Measurements from ENCODE around the gene LGALS13.

Gene LGALS13

DNA sequence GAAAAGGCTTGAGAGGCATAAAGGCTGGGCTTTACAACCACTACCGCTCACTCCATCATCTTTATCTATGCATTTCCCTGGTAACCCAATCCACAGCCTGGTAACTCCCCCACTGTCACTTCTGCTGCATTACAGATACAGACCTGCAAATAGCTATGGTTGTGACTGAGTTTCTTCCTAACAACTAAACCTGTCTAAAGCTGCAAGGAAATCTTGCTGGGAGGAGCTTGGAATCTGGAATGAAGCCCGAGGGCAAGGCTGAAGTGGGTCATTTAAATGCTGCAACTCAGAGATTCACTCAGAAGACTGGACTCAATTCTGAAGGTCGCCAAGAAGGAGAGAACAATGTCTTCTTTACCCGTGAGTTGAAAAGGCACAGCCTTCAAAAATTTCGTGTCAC lies at the start of gene LGALS13:
TSS of gene LGALS13 (plus strand) at position 301 of the 400 bp plus-strand sequence. CDS start at position 346, 45 bp downstream.
- DNase-seq, result no peak
- intact Hi-C loops (cut with DNase I), result no loop called here

DNA sequence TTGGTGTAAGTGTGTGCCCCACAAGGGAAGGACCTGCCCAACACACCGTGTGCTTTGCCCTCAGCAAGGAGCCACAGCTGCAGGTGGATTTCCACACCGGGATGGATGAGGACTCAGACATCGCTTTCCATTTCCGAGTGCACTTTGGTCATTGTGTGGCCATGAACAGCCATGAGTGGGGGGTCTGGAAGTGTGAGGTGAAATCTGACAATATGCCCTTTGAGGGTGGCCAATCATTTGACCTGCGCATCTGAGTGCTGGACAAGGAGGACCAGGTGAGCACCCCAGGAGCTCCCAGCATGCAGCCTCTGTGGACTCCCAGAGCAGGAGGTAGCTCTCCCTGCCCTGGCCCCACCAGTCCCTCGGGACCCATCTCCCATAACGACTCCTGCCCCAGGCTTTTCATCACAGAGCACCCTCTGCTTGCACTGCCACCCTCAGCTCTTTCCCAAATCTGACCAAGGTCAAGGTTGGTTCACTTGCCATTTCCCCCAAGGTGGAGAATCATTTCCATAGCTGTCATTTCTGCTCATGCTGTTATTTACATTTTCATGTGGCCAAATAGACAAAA lies 49.2 kb upstream of the LGALS13 start:
- intact Hi-C loops (cut with DNase I), result loop anchor here (5.0 kb wide), 1 partner anchor 119 kb away; no protein-coding TSS in a partner anchor

DNA sequence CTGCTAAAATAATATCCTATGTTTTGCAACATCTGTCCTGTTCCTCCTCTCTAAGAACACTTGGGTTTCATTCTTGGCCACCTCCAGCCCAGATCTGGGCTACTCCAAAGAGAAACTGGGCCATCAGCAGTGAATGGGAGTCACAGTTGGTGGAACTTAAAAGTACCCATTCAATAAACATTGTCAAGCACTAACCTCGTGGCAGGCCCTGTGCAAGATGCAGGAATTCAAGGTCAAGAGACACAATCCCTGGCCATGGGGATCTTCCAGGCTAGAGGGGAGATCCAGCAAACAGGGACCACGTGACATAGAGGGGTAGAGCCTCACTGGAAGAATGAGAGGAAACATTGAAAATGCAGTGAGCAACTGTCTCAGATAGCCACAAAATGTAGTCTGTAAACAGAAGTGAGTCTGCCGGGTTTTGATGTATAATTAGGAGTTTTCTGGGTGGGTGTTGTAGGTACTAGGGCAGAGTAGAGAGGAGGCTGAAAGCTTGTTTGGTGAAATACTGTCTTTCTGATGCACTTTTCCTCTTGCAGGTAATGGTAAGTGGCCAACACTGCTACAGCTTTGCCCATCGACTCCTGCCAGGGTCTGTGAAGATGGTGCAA lies 47.5 kb upstream of the LGALS13 start:
- DNase-seq, result no peak
- intact Hi-C loops (cut with DNase I), result loop anchor here (5.0 kb wide), 1 partner anchor 117 kb away; no protein-coding TSS in a partner anchor

More for the DNA sequence above, 49.2 kb upstream of the LGALS13 start:
- no peak for DNase-seq

DNA sequence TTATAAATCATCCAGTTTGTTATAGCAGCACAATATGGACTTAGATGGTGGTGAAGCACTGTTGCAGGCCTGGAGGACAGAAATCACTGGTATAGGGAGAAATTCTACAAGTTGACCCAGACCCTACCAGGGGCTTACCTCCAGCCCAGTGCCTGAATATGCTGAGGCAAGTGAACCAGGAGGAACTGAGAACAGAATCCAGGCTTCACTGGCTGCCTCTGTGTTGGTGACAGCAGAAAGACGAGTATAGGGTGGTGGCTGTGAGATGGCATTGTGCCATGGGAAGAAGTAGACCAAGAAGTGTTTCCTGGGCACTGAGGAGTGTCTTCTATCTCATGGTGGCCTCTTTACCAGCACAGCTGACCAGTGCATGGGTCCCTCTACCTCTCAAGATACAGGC lies 46.4 kb upstream of the LGALS13 start:
- intact Hi-C loops (cut with DNase I), result no loop called here
- DNase-seq, result peak in 3 of 42 donors; percentile 14 to 29 (median 17)

- no peak for DNase-seq
These were observed 44.3 kb upstream of the LGALS13 start for GRCh38 chr19:39557811-39558623.

DNA sequence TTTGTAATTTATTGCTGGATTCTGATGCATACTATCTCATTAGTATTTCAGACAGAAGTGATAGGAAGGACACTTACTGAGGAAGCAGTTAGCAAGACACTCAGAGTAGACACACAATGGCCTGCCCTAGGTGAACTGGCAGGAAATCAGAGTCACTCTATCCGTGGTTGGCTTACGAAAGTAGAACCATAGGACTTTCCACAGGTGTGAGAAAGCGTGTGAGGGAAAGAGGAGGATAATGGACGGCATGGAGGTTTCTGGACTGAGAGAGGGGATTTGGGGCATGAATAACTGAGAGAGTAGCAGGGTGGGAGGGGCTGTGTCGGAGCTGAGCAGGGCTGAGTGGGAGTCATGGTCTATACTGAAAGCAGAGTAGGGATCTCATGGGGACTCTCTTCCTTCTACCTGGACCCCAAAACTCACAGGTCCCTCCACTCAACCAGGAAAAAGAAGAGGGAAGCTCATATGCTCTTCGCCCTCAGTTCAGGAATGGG lies 43.7 kb upstream of the LGALS13 start:
- intact Hi-C loops (cut with DNase I), result no loop called here
- DNase-seq, result no peak

More at GRCh38 chr19:39557811-39558623, 44.3 kb upstream of the LGALS13 start:
- intact Hi-C loops (cut with DNase I), result no loop called here

- intact Hi-C loops (cut with DNase I), result no loop called here
- DNase-seq, result no peak
These were observed 38.9 kb upstream of the LGALS13 start for GRCh38 chr19:39563408-39563807.

- intact Hi-C loops (cut with DNase I), result no loop called here
- no peak for DNase-seq
These were observed 36.3 kb upstream of the LGALS13 start for GRCh38 chr19:39566064-39566463.

DNA sequence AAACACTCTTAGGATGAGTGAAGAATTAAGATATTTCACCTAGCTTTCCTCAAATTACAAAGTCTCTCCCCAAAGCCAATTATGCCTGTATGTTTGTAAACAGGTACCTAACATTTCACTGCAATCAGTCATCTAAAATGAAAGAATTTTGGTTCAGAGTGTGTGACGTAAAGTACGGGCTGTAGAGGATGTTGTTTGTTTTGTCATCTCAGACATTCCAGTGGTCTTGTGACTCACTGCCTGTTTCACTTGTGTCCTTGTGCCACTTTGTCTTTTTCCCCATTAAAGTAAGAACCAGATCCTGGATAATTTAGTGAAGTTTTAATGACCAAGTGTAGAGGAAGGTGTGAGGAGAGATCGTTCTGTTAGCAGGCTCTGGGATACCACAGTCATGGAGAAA lies 33.7 kb upstream of the LGALS13 start:
- intact Hi-C loops (cut with DNase I), result no loop called here
- no peak for DNase-seq

DNA sequence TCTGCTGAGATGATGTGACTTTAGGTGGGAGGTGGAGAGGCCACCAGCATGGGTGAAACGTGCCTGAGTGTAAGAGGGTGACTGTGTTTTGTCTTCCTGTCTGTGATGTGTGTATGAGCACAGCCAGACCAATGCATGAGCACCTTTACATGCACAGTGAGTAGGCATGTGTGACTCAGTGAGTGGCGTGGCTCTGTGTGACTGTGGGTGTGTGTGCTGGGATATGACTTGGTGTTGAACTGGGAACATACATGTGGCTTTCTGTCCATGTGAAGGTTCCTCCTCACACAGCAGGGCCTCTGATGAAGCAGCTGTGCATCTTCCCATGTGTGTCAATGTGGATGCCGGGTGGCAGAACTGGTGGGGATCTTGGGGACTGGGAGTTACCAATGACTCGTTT lies 19.9 kb upstream of the LGALS13 start:
- no peak for DNase-seq
- intact Hi-C loops (cut with DNase I), result no loop called here

DNA sequence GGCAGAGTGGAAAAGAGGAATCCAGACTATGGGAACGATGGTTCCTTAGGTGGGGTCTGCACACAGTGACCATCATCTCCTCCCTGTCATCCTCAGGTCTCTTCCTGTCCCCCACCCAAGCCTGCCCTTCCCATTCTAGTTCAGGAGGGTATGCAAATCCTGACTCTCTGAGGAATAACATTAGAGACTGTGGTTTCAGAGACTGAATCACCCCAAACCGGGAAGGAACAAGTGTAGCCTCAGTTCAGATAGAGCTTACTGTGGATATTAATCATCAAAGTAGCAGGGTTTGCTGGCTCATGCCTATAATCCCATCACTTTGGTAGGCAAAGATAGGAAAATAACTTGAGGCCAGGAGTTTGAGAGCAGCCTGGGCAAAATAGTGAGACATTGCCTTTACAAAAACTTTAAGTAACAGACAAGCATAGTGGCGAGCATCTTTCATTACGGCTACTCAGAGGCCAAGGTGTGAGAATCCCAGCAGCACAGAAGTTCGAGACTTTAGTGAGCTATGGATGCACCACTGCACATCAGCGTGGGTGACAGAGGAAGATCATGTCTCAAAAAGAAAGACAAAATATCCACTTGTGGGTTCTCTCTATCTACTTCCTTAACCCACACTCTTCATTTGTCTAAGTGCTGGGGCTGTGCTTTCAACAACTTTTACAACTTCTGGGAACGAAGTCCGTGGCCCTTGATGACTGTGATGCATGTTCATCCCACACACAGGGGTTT lies 19.3 kb upstream of the LGALS13 start:
- no peak for DNase-seq
- intact Hi-C loops (cut with DNase I), result no loop called here

- intact Hi-C loops (cut with DNase I), result no loop called here
- no peak for DNase-seq
These were observed 14.8 kb upstream of the LGALS13 start for GRCh38 chr19:39587496-39587895.

DNA sequence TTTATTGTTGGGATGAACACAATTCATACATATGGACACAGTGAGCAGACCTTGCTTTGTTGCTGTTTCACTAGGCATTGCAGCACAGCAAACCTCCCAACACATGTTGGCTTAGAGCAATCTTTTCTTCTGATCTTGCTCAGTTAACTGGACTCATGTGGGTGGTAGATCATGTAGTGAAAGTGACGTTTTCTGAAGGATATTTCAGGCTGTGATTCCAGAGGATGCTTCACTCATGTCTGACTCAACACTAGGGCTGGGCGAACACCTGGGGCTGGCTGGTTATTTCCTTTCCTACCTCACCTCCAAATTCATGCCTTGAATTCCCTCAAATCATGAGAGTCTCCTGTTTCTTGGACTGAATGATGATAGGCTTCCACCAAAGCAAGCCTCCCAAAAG lies 14.3 kb upstream of the LGALS13 start:
- intact Hi-C loops (cut with DNase I), result no loop called here
- DNase-seq, result no peak

- intact Hi-C loops (cut with DNase I), result no loop called here
- DNase-seq, result no peak
These were observed 12.1 kb upstream of the LGALS13 start for GRCh38 chr19:39590265-39590664.

GRCh38 chr19:39592381-39592780 lies 9.9 kb upstream of the LGALS13 start:
- intact Hi-C loops (cut with DNase I), result no loop called here
- no peak for DNase-seq

GRCh38 chr19:39595950-39596349 lies 6.4 kb upstream of the LGALS13 start:
- intact Hi-C loops (cut with DNase I), result no loop called here
- no peak for DNase-seq

DNA sequence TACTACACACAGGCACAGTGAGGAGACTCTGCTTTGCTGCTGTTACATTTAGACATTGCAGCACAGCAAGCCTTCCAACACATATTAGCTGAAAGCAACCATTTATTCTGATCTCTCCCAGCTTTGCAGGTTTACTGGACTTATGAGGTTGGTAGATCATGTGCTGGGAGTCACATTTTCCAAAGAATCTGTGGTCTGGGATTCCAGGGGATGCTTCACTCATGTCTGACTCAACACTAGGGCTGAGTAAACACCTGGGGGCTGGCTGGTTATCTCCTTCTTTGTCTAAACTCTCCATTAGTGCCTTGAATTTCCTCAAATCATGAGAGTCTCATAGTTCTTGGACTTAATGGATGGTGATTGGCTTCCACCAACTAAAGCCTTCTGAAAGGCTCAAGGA lies 5.4 kb upstream of the LGALS13 start:
- no peak for DNase-seq
- intact Hi-C loops (cut with DNase I), result no loop called here

DNA sequence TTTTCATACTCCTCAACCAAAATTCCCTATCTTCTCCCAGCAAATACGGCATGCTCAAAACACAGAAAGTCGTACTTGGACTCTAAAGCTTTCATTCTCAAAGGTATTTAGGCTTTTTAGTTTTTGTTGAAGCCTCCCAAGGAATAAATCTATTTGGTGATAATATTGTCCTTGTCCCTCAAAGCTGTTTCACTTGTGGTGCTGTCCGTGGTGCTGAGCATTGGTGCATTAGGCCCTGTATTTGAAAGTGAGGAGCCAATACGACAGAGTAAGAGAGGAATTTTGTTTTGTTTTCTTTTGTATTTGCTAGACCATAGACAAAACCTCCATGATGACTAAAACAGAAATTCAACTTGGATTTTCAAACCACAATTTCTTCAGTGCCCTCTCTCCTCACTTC lies 3.2 kb upstream of the LGALS13 start:
- intact Hi-C loops (cut with DNase I), result no loop called here

DNA sequence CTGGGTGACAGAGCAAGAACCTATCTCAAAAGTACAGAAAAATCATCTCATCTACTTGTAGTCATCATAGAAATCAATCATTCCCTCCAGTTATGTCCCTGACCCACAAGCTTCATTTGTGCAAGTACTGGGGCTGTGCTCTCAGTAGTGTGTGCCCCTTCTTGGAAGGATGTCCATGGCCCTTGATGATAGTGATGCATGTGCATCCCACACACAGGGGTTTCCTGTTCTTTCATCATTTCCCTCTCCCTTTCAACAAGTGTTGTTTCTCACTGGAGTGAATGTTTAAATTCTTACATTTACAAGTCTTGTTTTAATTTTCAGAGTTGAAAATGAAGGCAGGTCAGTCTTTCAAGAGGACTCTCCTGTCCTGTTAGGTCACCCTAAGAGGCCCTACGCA lies 1.5 kb downstream of the LGALS13 start:
- no peak for DNase-seq
- intact Hi-C loops (cut with DNase I), result no loop called here

More for the DNA sequence above, 3.2 kb upstream of the LGALS13 start:
- no peak for DNase-seq
